IPS-NIHi7 (cell line): ENCODE results near the gene HMGB4.

ENCODE experiments used
- DNase-seq: peaks from one replicate; pipeline ENCODE4 v3.0.0; 2012; ENCODE audit warnings: mixed read lengths; ENCODE audit errors: extremely low spot score

HMGB4 gene

DNA sequence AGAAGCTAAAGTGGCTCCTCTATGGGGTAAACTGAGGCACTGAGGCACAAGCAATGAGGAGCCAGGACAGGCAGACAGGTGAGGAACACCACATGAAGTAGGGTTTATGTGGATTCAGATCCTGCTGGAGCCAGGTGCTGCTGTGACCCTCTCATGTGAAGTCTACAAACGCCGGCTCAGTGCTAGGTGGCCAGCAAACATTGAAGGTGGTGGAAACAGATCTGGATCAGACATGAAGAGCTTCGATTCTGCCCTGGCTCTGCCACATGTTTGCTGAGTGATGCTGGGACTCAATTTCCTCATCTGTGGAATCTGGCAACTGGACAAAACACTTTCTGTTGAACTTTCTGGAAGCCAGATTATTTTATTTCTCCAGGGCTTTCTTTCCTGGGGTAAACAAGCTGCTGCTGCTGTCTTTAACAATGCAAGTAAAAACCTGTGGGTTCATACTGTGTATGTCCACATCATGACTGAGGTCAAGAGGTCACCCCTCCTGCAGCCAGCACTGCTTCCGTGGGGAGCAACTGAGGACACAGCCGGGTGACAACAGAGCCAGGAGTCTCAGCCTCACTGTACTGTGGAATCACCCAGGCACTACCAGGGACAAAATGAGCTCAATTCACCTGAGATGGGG lies 33.3 kb downstream of the HMGB4 start:
- no peak for DNase-seq

DNA sequence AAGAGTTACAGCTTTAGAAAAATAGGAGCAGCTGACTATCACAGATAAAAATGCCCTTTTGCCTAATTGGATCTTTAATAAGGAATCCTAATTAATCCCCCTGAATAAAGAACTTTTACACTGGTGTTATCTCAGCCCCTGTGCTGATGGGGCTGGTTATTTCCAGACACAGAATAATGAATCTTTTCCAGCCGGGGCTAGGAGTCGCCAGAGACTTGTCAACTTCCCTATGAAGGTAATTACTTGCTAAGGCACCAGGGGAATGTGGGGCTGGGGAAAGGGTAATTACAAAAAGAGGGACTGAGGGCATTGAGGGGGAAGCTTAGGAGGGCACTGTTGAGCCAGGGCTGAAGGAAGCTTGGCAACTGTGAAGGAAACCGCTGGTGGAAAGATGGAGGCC lies 34.5 kb downstream of the HMGB4 start:
- DNase-seq, result no peak

DNA sequence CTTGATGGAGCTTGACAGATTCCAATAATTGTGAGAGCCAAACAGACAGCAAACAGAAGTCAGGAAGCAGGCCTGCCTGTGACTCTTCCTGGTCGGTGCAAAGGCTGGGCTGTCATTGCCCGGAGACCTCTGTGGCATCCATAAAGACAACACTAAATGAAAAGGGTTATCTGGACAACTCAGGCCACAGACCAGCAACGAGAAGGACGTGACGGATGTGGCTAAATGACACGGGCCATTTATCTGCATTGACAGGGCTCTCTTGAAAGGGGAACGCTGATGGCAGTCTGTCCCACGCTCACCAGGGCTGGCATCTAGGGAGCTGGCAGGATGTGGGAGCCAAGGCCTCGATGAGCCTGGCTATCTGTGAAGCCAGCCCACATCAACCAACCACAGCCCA lies 35.0 kb downstream of the HMGB4 start:
- no peak for DNase-seq

DNA sequence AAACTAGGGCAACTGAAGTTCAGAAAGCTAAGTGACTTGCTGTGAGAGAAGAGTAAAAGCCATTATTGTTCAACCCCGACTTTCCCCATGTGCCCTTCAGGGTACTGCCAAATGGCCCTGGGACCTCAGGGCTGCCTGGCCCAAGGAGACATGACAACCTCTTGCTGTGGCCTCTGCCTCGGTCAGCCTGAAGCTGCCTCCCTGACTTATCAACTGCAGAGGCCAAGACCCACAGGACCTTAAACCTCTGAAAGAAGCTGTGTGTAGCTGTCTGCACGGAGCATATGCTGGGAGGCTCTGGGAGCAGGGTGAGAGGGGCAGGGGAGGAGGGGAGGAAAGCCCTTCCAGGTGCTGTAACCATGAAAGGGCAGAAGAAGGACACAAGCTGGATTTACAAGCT lies 35.9 kb downstream of the HMGB4 start:
- no peak for DNase-seq

DNA sequence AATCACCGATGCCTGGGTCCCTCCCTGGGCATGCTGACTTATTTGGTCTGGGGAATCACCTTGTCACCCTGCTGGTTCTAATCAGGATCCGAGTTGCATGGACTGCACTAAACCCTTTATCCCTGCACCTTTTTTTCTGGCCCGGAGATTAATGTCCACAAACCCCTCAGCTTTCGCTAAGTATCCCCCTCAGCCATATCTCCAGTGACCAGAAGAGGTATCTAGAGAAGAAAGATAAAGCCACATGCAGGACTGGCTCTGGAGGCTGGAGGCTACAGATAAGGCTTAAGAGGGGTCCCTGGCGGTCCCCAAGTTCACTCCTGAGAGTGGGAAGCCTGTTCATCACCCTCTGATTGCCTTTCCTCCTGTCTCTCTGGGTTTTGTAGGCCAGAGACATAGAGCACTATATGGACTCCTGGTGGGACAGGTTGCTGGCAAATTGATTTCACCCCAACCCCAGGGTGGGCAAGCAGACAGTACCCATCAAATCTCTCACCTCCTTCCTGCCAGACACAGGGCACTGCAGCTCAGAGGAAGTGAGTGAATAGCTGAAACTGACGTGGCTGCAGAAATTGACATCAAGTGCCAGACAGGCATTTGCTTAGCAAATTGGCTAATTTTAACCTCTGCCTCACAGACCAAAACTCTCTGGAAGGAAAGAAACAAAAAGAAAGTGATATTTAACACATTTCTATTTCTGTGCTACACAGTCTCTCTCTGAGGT lies 38.8 kb downstream of the HMGB4 start:
- no peak for DNase-seq

DNA sequence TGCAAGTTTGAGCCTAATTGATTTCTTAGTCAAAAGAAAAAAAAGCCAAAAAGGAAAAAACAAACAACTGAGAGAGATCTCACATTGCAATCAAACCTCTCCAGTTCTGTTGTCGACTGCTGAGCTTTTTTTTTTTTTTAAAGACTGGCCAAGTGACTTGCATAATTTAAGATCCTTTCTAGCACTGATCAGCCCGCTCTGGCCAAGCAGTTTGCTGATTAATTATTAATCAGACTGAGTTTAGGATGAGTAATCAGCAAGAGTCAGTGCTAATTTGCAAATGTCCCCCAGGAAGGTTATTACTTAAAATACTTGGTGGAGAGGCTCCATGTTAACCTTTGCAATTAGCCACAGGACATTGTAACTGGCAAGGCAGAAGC lies 39.3 kb downstream of the HMGB4 start:
- DNase-seq, result no peak

DNA sequence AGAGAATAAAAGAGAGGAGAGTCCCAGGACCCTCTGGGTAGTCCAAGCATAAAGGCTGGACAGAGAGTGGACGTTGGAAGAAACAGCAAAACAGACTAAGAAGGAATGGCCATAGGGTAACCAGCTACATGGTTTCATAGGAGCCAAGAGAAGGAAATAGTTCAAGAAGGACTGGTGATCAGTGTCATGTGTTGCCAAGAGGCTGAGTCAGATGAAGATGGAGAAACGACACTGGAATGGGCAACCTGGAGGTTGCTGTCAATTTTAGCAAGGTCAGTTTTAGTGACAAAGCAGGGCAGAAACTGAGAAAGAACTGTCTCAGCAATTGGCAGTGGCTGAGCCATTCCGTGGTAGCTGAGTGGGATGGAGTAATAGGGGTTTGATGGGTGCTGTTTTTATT lies 41.4 kb downstream of the HMGB4 start:
- no peak for DNase-seq

DNA sequence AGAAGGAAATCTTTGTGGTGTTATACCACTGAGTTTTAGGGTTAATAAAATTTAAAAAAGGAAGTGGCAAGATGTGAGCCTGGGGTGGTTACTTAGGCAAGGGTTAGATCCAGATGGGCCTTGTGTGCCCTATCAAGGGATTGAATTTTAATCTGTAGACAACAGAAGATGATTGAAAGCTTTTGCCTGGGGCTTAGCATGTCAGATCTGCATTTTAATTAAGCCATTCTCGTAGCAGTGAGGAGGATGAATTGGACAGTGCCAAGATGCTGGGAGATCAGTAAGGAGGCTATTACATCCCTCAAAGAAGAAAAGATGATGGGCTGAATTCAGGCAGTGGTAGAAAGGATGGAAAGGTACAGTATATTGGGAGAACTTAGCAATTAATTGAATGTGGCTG lies 42.3 kb downstream of the HMGB4 start:
- no peak for DNase-seq

DNA sequence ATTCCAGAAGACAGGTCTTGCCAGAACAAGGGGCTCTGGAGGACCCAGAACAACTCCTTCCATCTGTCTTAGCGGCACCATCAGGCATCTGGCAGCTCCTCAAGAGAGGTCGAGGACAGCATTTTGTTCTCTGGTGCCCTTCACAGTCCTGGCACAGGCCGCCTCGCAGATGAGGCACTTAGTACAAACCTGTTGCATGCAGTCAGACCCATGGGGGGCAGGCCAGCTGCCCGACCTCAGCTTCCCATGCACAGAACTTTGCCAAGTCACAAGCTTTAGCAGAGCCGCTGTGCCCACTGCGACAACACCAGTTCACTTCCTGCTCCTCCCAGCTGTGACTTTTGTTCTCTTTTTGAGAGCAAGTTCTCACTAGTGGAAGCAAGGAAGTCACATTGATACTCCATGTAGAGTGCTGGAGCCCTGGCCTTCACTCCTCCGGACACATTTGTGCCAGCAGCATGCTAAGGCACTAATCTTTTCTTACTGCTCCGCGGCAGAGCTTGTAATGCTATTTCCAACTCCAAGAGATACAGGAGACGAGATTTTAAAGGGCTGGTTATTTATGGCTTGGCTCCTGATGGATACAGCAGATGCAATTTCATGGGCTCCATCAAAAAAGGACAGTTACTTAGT lies 44.6 kb downstream of the HMGB4 start:
- no peak for DNase-seq
